K562 (cell line): ENCODE data around the gene SYT1. TPM values are rescaled to one million over a fixed set of nuclear protein-coding genes. Genes with fewer than 3 reads are reported as not detected.

Experiments used
- ATAC-seq: fragments of 200-7000 bp; cut with Tn5 transposase; 3 replicates; pipeline ENCODE4 v1.9.1; 2020; ENCODE audit warnings: moderate library complexity
- BruUV-seq: library from RNA; stranded (reverse); fragments of 400-500 nt; replicated peaks from 2 replicates; lab custom pipeline; 2021; lab: Mats Ljungman, UMichigan
- CTCF ChIA-PET: fragments of 300-600 bp; formaldehyde crosslinking; extraction: SDS; loops from one replicate; lab custom pipeline; 2021; ENCODE audit warnings: low intra/inter-chr PET ratio; lab: Yijun Ruan, JAX
- POLR2A ChIA-PET: fragments of 300-600, 350-650 bp; sonication (Branson Sonifier 250); formaldehyde crosslinking; extraction: SDS; loops from one replicate; lab custom pipeline; 2021; ENCODE audit warnings: antibody characterized with exemption, inconsistent platforms; lab: Yijun Ruan, JAX
- DNase-seq, 4 experiments: peaks; one replicate each; pipeline versions ENCODE4 v3.0.0 to v3.0.0-alpha.2; 2011 to 2018; ENCODE audit warnings: low spot score in 3 of 4, mixed read lengths in 3 of 4; ENCODE audit errors: extremely low read depth in 1 of 4
- FAIRE-seq: peaks from 2 replicates; lab custom pipeline; 2011; peaks lifted over from hg19 to GRCh38; lab: Jason Lieb, UNC
- H2AFZ ChIP-seq: 2 replicates; pipeline ENCODE4 v1.6.0; 2011; ENCODE audit warnings: low read depth, low read length, control low read depth, inconsistent platforms
- H3K27ac ChIP-seq: fragments of 200-600 bp; 3 replicates; pipeline ENCODE4 v1.8.0; 2011; ENCODE audit warnings: low read depth, mild to moderate bottlenecking, control low read depth, inconsistent platforms, low read length, moderate library complexity, mixed read lengths; ENCODE audit errors: extremely low read depth
- H3K27me3 ChIP-seq, 2 experiments: fragments of 300-600 bp in 1 of 2; 2 replicates in 1 of 2; 3 replicates in 1 of 2; pipeline versions ENCODE4 v1.6.0 to v1.8.0; 2011; ENCODE audit warnings: inconsistent platforms in 2 of 2, low read length in 2 of 2, mild to moderate bottlenecking in 1 of 2, mixed read lengths in 1 of 2, moderate library complexity in 1 of 2; ENCODE audit not compliant: control insufficient read depth in 2 of 2, insufficient read depth in 2 of 2
- H3K36me3 ChIP-seq: fragments of 300-600 bp; 3 replicates; pipeline ENCODE4 v1.8.0; 2011; ENCODE audit warnings: mild to moderate bottlenecking, low read length, inconsistent platforms; ENCODE audit not compliant: control insufficient read depth, insufficient read depth
- H3K4me1 ChIP-seq, 2 experiments: fragments of 200-600 bp in 1 of 2; replicated peaks in 1 of 2; 2 replicates in 1 of 2; 3 replicates in 1 of 2; pipeline versions ENCODE4 v1.5.1 to v1.8.0; 2011; ENCODE audit warnings: inconsistent platforms in 2 of 2, low read length in 2 of 2, mild to moderate bottlenecking in 1 of 2, mixed read lengths in 1 of 2, moderate library complexity in 1 of 2; ENCODE audit not compliant: control insufficient read depth in 2 of 2, insufficient read depth in 2 of 2
- H3K4me2 ChIP-seq: 2 replicates; pipeline ENCODE4 v1.6.1; 2011; ENCODE audit warnings: low read length, control low read depth, inconsistent platforms, mixed read lengths; ENCODE audit not compliant: insufficient read depth
- H3K4me3 ChIP-seq: fragments of 200-600 bp; sonication (generic), shearing (Covaris generic); 2 replicates; pipeline ENCODE4 v1.5.1; 2016; ENCODE audit warnings: control low read depth, inconsistent platforms
- H3K79me2 ChIP-seq: fragments of 200-600 bp; 3 replicates; pipeline ENCODE4 v1.8.0; 2011; ENCODE audit warnings: low read length, inconsistent platforms; ENCODE audit not compliant: control insufficient read depth, insufficient read depth
- H3K9ac ChIP-seq, 2 experiments: 2 replicates each; pipeline versions ENCODE4 v1.6.0 to v1.6.1; 2011; ENCODE audit warnings: low read depth in 2 of 2, low read length in 2 of 2, control low read depth in 1 of 2, inconsistent platforms in 1 of 2, mild to moderate bottlenecking in 1 of 2, mixed read lengths in 1 of 2; ENCODE audit not compliant: insufficient read depth in 1 of 2
- H3K9me1 ChIP-seq: one replicate; pipeline ENCODE4 v1.6.0; 2011; ENCODE audit warnings: inconsistent platforms, mild to moderate bottlenecking, low read length, moderate library complexity; ENCODE audit not compliant: control insufficient read depth, insufficient read depth
- H3K9me3 ChIP-seq: replicated peaks from 2 replicates; pipeline ENCODE4 v1.5.1; 2011; ENCODE audit warnings: low read depth, low read length, inconsistent platforms; ENCODE audit not compliant: control insufficient read depth, insufficient read depth
- H4K20me1 ChIP-seq: replicated peaks from 2 replicates; pipeline ENCODE4 v1.6.1; 2011; ENCODE audit warnings: low read length, inconsistent platforms, mixed read lengths; ENCODE audit not compliant: control insufficient read depth, insufficient read depth
- BRCA1 ChIP-seq, 2 experiments: fragments of 450-650 bp in 1 of 2; sonication (generic) in 1 of 2; formaldehyde crosslinking in 1 of 2; IDR thresholded peaks; 2 replicates each; pipeline versions ENCODE4 v1.5.0 to v1.6.1; 2017 to 2020; ENCODE audit warnings: mild to moderate bottlenecking in 1 of 2, missing genetic modification reagents in 1 of 2
- FOSL1 ChIP-seq: fragments of 200-800 bp; sonication (Bioruptor generic); conservative IDR thresholded peaks from 2 replicates; pipeline ENCODE4 v1.6.1; 2016; ENCODE audit warnings: missing genetic modification characterization, missing compliant biosample characterization
- RBFOX2 ChIP-seq: fragments of 200-400 bp; formaldehyde crosslinking; IDR thresholded peaks from 2 replicates; pipeline ENCODE4 v1.6.1; 2017; ENCODE audit warnings: low read depth, mild to moderate bottlenecking, low read length, moderate library complexity
- TBP ChIP-seq: optimal IDR thresholded peaks from 2 replicates; pipeline ENCODE3; 2011; ENCODE audit warnings: low read depth, low read length, improper control_type of control experiment
- ZNF143 ChIP-seq: sonication (generic); formaldehyde crosslinking; IDR thresholded peaks from 2 replicates; pipeline ENCODE4 v1.9.0; 2022; ENCODE audit warnings: mild to moderate bottlenecking, missing genetic modification reagents
- ZNF384 ChIP-seq: IDR thresholded peaks from 2 replicates; pipeline ENCODE4 v1.6.1; 2012; ENCODE audit warnings: low read depth, low read length, improper control_type of control experiment
- WGBS: fragments of 100-300 bp; shearing (Covaris generic); methylation state at CpG from one replicate; pipeline ENCODE4 v1.1.6; 2016; ENCODE audit warnings: low coverage, mixed read lengths; ENCODE audit not compliant: insufficient coverage; ENCODE audit errors: missing lambda C conversion rate; 5-methylcytosine and 5-hydroxymethylcytosine counted together
- in situ Hi-C: fragments of 300-500 bp; cut with MboI; formaldehyde crosslinking; loops from 4 replicates; pipeline ENCODE4 v1.15.0; 2018; ENCODE audit warnings: inconsistent platforms, mixed read lengths
- intact Hi-C: fragments of 100-400 bp; cut with micrococcal nuclease; formaldehyde crosslinking; loops from 2 replicates; pipeline ENCODE4 v1.14.2; 2022
- polyA plus RNA-seq, 8 experiments: library from polyadenylated mRNA; depleted of rRNA in 4 of 8; stranded (reverse) in 5 of 8; unstranded in 3 of 8; fragments of >200 nt; fragmentation: Nextera tagmentation in 2 of 8; fragmentation: Illumina TruSeq in 1 of 8; extraction: Ambion mirVana in 2 of 8; extraction: Trizol in 1 of 8; gene quantifications; 2 replicates each; pipeline versions ENCODE4 v1.2.1 to v1.2.3, GENCODE V29; 2011 to 2014; ENCODE audit warnings: inconsistent platforms in 1 of 8, missing spikeins in 1 of 8
- total RNA-seq, 7 experiments: library from RNA; depleted of rRNA in 6 of 7; stranded (reverse); fragments of >200 nt in 6 of 7; fragmentation: Illumina TruSeq in 2 of 7; extraction: Trizol in 2 of 7; gene quantifications; 2 replicates each; pipeline versions ENCODE4 v1.2.1 to v1.2.3, GENCODE V29; 2011 to 2021; ENCODE audit warnings: low replicate concordance in 1 of 7

Gene SYT1
- total and polyA plus RNA-seq, 9 of the 15 experiments (the other 6 are each of a cell fraction or from before 2014, with no cell fraction given), result 0.03 to 0.13 (median 0.07) TPM; not detected in 4

GRCh38 chr12:78931466-78931990 lies 67.0 kb downstream of the SYT1 start (continued):
- TF ChIP-seq ZNF143 (CRISPR knock-in tag), result no peak
- TF ChIP-seq ZNF384, result no peak
- TF ChIP-seq BRCA1 (IDR thresholded peaks at IDR 0.05), result no peak
- no peak for TF ChIP-seq BRCA1 (CRISPR knock-in tag; IDR thresholded peaks at IDR 0.05)
- no peak for TF ChIP-seq RBFOX2
- TF ChIP-seq TBP, result no peak

- no peak for FAIRE-seq
These were observed 68.4 kb downstream of the SYT1 start for GRCh38 chr12:78933014-78933413.

More at GRCh38 chr12:78933014-78933413, 68.4 kb downstream of the SYT1 start:
- Histone ChIP-seq H3K79me2 (no peaks in the 10 kb centered on the region), H2AFZ (no peak overlapping the region), H3K9me1 (no peaks in the 10 kb centered on the region), H3K36me3 (no peaks in the 10 kb centered on the region), H3K9ac (no peak overlapping the region), H3K9me3 (no peaks in the 10 kb centered on the region), H4K20me1 (no peaks in the 10 kb centered on the region), H3K4me3 (no peak overlapping the region), H3K27ac (no peak overlapping the region), H3K4me2 (no peak overlapping the region), H3K4me1 (no peaks in the 10 kb centered on the region), H3K27me3 (no peaks in the 10 kb centered on the region)
- DNase-seq, result no peak
- in situ Hi-C loops, result no loop called here
- no peak for TF ChIP-seq FOSL1
- ChIA-PET POLR2A (no interaction called here), CTCF (no interaction called here)
- ATAC-seq, result no peak
- WGBS, result 0% methylated on average over 2 of the region's 2 CpGs
- no TSS peak for BruUV-seq
- intact Hi-C loops, result no loop called here
